Esophagus squamous epithelium (tissue), 5 donors: Measurements from ENCODE around the gene CEP20. TPM values are rescaled to one million over a fixed set of nuclear protein-coding genes. Genes with fewer than 3 reads are reported as not detected.
"Not testable (repeated sequence)": the region's sequence is repeated elsewhere in the genome, so short reads cannot be mapped to it uniquely, and the experiment has no call there.

Experiments
- DNase-seq: peaks from one replicate; lab custom pipeline; 2025; lab: John Stamatoyannopoulos, UW
- H3K27ac ChIP-seq, 4 donors: fragments of 200-600 bp; sonication (generic); one replicate each; pipeline ENCODE4 v1.5.1; 2016 to 2019; ENCODE audit warnings: mild to moderate bottlenecking in 1 of 4
- H3K27me3 ChIP-seq, 4 donors: fragments of 200-600 bp; sonication (generic); 1 replicate in 3 of 4; 2 replicates in 1 of 4; pipeline versions ENCODE4 v1.5.1 to v1.6.0; 2017 to 2021; ENCODE audit warnings: antibody characterized with exemption in 1 of 4
- H3K36me3 ChIP-seq, 3 donors: fragments of 200-600 bp; sonication (generic); one replicate each; pipeline ENCODE4 v1.5.1; 2016 to 2019
- H3K4me1 ChIP-seq, 3 donors: fragments of 200-600 bp; sonication (generic); one replicate each; pipeline ENCODE4 v1.5.1; 2017 to 2019
- H3K4me3 ChIP-seq, 4 donors: fragments of 200-600 bp; sonication (generic); 1 replicate in 3 of 4; 2 replicates in 1 of 4; pipeline ENCODE4 v1.5.1; 2016 to 2019; ENCODE audit warnings: mild to moderate bottlenecking in 2 of 4, moderate library complexity in 1 of 4
- H3K9me3 ChIP-seq, 3 donors: fragments of 200-600 bp; sonication (generic); one replicate each; pipeline ENCODE4 v1.5.1; 2016 to 2019
- POLR2A ChIP-seq, 4 donors: fragments of 450-650 bp; IDR thresholded peaks; one replicate each; pipeline ENCODE4 v1.6.1; 2017; ENCODE audit warnings: antibody characterized with exemption in 4 of 4, mild to moderate bottlenecking in 4 of 4, moderate library complexity in 3 of 4
- WGBS, 2 donors: methylation state at CpG; one replicate each; pipeline ENCODE4 v1.1.5; 2018; 5-methylcytosine and 5-hydroxymethylcytosine counted together
- intact Hi-C: fragments of 100-400 bp; cut with DNase I; formaldehyde crosslinking; loops from one replicate; pipeline ENCODE4 v1.15.0; 2022
- total RNA-seq, 4 donors: library from RNA; depleted of rRNA; stranded (reverse); fragments of >200 nt; gene quantifications; one replicate each; pipeline ENCODE4 v1.1.0, GENCODE V29; 2016
- TF ChIP-seq, protein P1 (sequence below), 6 experiments: fragments of 450-650 bp in 4 of 6; fragments of 200-600 bp in 2 of 6; sonication (generic) in 2 of 6; IDR thresholded peaks; one replicate each; pipeline ENCODE4 v1.5.1; 2016 to 2019; ENCODE audit warnings: antibody characterized with exemption in 6 of 6, mild to moderate bottlenecking in 4 of 6, moderate library complexity in 4 of 6
- donor health status: DM: yes; HTN: yes; CAD: no.

The CEP20 gene, protein sequence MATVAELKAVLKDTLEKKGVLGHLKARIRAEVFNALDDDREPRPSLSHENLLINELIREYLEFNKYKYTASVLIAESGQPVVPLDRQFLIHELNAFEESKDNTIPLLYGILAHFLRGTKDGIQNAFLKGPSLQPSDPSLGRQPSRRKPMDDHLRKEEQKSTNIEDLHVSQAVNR
- 10 to 100 TPM; 36.1 to 74.3 (median 42.5) TPM for total RNA-seq

DNA sequence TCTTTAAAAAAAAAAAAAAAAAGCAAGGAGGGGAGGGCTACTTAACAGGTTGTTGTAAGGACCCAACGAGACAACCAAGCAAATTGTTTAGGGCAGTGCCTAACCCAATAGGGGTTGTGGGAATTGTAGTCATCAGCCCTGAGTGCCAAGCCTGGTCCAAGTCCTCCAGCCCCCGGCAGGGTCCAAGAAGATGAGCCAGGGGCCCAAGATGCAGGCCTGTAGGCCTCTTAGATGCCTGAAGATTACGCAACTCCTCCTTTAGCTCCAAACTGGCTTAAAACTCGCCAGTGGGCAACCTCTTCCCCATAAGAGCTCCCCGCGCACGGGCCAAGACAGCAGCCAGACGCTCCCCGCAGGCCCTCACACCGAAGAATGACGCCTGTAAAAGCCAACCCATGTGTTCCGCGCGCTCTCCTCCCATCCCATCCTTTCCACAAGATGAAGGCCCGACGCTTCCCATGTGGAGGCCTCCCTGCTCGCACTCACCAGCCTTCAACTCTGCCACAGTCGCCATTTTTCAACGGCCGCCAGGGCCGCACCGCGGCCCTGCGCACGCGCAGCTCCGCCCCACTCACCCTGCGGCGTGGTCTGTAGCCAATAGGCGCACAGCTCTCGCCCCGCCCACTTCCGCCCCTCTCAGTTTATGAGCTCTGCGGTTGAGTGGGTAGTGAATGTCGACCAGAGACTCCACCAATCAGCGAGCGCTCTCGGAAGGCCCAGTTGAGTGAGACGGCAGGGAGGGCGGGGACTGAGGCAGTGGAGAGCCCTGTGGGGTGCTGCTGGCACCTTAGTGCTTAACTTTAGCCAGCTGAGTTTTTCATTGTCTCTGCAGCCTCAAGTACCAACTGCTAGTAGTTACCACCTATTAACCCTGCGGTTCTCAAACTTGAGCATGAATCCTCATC is at the start of gene CEP20:
TSS of gene CEP20 (minus strand) at position 532 of the 905 bp plus-strand sequence. CDS start at position 514, 18 bp downstream.
- Histone ChIP-seq H3K4me3 (peak within 1 kb of the TSS; percentile 89 to 95 (median 93)), H3K36me3 (peaks cover 0 to 8% (median under 1%) of the 10 kb centered on the region in 3 donors), H3K4me1 (peaks cover 23 to 65% (median 26%) of the 10 kb centered on the region in 3 donors), H3K27ac (peak within 1 kb of the TSS; percentile 94 to 98 (median 97)), H3K9me3 (no peaks in the 10 kb centered on the region), H3K27me3 (no peaks in the 10 kb centered on the region)
- intact Hi-C loops = loop anchor here (10.0 kb wide), 1 partner anchor 56 kb away; the partner anchor contains the start of gene ABCC1
- peak; percentile 98 for DNase-seq
- WGBS, 2 donors = 1% methylated on average over 15 to 34 of the region's 41 CpGs
- TF ChIP-seq, protein P1, sequence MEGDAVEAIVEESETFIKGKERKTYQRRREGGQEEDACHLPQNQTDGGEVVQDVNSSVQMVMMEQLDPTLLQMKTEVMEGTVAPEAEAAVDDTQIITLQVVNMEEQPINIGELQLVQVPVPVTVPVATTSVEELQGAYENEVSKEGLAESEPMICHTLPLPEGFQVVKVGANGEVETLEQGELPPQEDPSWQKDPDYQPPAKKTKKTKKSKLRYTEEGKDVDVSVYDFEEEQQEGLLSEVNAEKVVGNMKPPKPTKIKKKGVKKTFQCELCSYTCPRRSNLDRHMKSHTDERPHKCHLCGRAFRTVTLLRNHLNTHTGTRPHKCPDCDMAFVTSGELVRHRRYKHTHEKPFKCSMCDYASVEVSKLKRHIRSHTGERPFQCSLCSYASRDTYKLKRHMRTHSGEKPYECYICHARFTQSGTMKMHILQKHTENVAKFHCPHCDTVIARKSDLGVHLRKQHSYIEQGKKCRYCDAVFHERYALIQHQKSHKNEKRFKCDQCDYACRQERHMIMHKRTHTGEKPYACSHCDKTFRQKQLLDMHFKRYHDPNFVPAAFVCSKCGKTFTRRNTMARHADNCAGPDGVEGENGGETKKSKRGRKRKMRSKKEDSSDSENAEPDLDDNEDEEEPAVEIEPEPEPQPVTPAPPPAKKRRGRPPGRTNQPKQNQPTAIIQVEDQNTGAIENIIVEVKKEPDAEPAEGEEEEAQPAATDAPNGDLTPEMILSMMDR (IDR thresholded peaks at IDR 0.05) = peak in 4 of 6 experiments; percentile 34 to 57 (median 51)
- TF ChIP-seq POLR2A (IDR thresholded peaks at IDR 0.05) = peak in 3 of 4 donors; percentile 64 to 86 (median 81)

DNA sequence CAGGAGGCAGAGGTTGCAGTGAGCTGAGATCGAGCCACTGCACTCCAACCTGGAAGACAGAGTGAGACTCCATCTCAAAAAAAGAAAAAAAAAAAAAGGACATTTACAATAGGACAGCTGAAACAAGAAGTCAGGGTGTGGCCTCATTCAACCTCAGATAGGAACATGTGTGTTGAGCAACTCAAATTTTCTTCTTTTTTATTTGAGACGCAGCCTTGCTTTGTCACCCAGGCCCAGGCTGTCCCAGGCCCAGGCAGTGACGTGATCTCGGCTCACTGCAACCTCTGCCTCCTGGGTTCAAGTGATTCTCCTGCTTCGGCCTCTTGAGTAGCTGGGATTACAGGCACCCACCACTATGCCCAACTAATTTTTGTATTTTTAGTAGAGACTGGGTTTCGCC is 48.4 kb upstream of the CEP20 start:
- H3K36me3 ChIP-seq, H3K27ac ChIP-seq, H3K27me3 ChIP-seq, H3K9me3 ChIP-seq, DNase-seq, H3K4me3 ChIP-seq, H3K4me1 ChIP-seq, intact Hi-C loops: not testable (repeated sequence)
- WGBS, 2 donors = 79 to 81% methylated on average over 6 of the region's 6 CpGs

DNA sequence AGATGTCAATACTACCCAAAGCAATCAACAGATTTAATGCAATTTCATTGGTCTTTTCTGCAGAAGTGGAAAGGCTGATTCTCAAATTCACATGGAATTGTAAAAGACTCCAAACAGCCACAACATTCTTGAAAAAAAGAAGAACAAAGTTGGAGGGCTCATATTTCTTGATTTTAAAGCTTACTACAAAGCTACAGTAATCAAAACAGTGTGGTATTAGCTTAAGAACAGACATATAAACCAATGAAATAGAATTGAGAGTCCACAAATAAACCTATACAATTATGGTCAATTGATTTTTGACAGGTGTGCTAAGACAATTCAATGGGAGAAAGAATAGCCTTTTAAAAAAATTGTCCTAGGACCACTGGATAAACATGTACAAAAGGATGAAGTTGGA is 46.6 kb upstream of the CEP20 start:
- no peak for DNase-seq
- Histone ChIP-seq H3K4me3 (no peak overlapping the region), H3K36me3 (no peaks in the 10 kb centered on the region), H3K27me3 (no peaks in the 10 kb centered on the region), H3K27ac (no peak overlapping the region), H3K9me3 (peaks cover 0 to 6% (median 5%) of the 10 kb centered on the region in 3 donors), H3K4me1 (no peaks in the 10 kb centered on the region)
- TF ChIP-seq POLR2A (IDR thresholded peaks at IDR 0.05) = no peak
- TF ChIP-seq, protein P1 (IDR thresholded peaks at IDR 0.05) = no peak
- intact Hi-C loops = no loop called here

DNA sequence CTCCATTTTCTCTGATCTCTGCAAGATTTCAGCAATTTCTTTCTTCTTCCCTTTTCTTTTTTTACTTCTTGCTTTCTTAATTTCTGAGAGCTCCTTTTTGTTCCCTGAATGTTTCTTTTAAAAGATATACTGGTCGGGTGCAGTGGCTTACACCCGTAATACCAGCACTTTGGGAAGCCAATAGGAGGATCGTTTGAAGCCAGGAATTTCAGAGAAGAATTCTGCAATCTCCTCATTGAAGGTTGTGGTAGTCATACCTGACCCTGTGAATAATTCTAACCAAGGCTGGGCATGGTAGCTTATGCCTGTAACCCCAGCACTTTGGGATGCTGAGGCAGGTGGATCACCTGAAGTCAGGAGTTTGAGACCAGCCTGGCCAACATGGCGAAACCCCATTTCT is 45.4 kb upstream of the CEP20 start:
- H3K27me3 ChIP-seq = no peaks in the 10 kb centered on the region
- intact Hi-C loops = no loop called here
- DNase-seq = no peak
- no peaks in the 10 kb centered on the region for H3K36me3 ChIP-seq
- no peak for TF ChIP-seq POLR2A (IDR thresholded peaks at IDR 0.05)
- TF ChIP-seq, protein P1 (IDR thresholded peaks at IDR 0.05) = no peak
- WGBS, 2 donors = 83 to 84% methylated on average over 3 to 4 of the region's 4 CpGs
- no peak overlapping the region for H3K4me3 ChIP-seq
- H3K27ac ChIP-seq = no peak overlapping the region
- no peaks in the 10 kb centered on the region for H3K4me1 ChIP-seq
- peaks cover 0 to 6% (median 5%) of the 10 kb centered on the region in 3 donors for H3K9me3 ChIP-seq

DNA sequence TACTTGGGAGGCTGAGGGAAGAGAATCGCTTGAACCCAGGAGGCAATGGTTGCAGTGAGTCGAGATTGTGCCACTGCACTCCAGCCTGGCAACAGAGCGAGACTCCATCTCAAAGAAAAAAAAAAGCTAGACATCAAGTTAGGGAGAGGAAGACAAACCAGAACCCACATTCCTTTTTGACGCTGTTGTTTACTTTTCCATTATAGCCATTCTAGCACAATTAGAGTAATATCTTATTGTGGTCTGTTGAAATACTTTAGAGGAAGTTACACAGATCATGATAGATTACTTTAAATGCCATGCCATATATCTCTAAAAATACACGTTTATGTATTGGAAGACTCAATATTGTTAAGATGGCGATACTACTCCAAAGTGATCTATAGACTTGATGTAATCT is 44.5 kb upstream of the CEP20 start:
- no peak for DNase-seq
- intact Hi-C loops = no loop called here
- no peak for TF ChIP-seq POLR2A (IDR thresholded peaks at IDR 0.05)
- TF ChIP-seq, protein P1 (IDR thresholded peaks at IDR 0.05) = no peak
- 69 to 70% methylated on average over 6 of the region's 6 CpGs for WGBS, 2 donors
- H3K4me1 ChIP-seq = no peaks in the 10 kb centered on the region
- no peaks in the 10 kb centered on the region for H3K36me3 ChIP-seq
- H3K9me3 ChIP-seq = peaks cover 0 to 6% (median 5%) of the 10 kb centered on the region in 3 donors
- H3K27me3 ChIP-seq = no peaks in the 10 kb centered on the region
- H3K4me3 ChIP-seq = no peak overlapping the region
- no peak overlapping the region for H3K27ac ChIP-seq
